Testis (tissue), 3 donors: Measurements from ENCODE around the gene PSD4. TPM values are rescaled to one million over a fixed set of nuclear protein-coding genes. Genes with fewer than 3 reads are reported as not detected.
"Not testable (repeated sequence)": the region's sequence is repeated elsewhere in the genome, so short reads cannot be mapped to it uniquely, and the experiment has no call there.

Experiments
- DNase-seq: peaks from one replicate; pipeline ENCODE4 v3.0.0-alpha.2; 2019
- H3K27ac ChIP-seq, 2 donors: fragments of 200-600 bp; sonication (generic); one replicate each; pipeline ENCODE4 v1.5.1; 2019
- H3K27me3 ChIP-seq: fragments of 200-600 bp; sonication (generic); one replicate; pipeline ENCODE4 v1.5.1; 2019
- H3K36me3 ChIP-seq: fragments of 200-600 bp; sonication (generic); one replicate; pipeline ENCODE4 v1.5.1; 2017; ENCODE audit warnings: low read depth; ENCODE audit errors: missing control alignments
- H3K4me1 ChIP-seq: fragments of 200-600 bp; sonication (generic); one replicate; pipeline ENCODE4 v1.5.1; 2019
- H3K4me3 ChIP-seq, 2 donors: fragments of 200-600 bp; sonication (generic); one replicate each; pipeline ENCODE4 v1.5.1; 2017 to 2019
- H3K9me3 ChIP-seq: fragments of 200-600 bp; sonication (generic); one replicate; pipeline ENCODE4 v1.5.1; 2017
- POLR2A ChIP-seq: fragments of 450-650 bp; IDR thresholded peaks from one replicate; pipeline ENCODE4 v1.6.1; 2017; ENCODE audit warnings: antibody characterized with exemption, mild to moderate bottlenecking, moderate library complexity
- WGBS, 2 donors: methylation state at CpG; one replicate each; pipeline ENCODE4 v1.1.5; 2018; 5-methylcytosine and 5-hydroxymethylcytosine counted together
- intact Hi-C: fragments of 100-400 bp; cut with DNase I; formaldehyde crosslinking; loops from one replicate; pipeline ENCODE4 v1.15.1; 2023; ENCODE audit warnings: low total_unique reads
- polyA plus RNA-seq: library from polyadenylated mRNA; stranded (reverse); fragments of 350-450 nt; fragmentation: Illumina TruSeq; extraction: RNeasy Lipid Tissue Mini Kit (QIAGEN cat#74804); gene quantifications from one replicate; pipeline ENCODE4 v1.2.3, GENCODE V29; 2014; ENCODE audit warnings: low read depth, low replicate concordance; ENCODE audit not compliant: insufficient read depth
- total RNA-seq, 2 donors: library from RNA; depleted of rRNA; stranded (reverse); fragments of >200 nt; gene quantifications; one replicate each; pipeline ENCODE4 v1.2.3, GENCODE V29; 2016
- TF ChIP-seq, protein P1 (sequence below), 3 experiments: fragments of 450-650 bp in 2 of 3; fragments of 200-600 bp in 1 of 3; sonication (generic) in 1 of 3; IDR thresholded peaks; one replicate each; pipeline ENCODE4 v1.5.1; 2016 to 2019; ENCODE audit warnings: antibody characterized with exemption in 3 of 3, mild to moderate bottlenecking in 2 of 3, moderate library complexity in 1 of 3

PSD4 gene
- total and polyA plus RNA-seq, 3 donors from 2014 or later: 18.7 to 35.9 (median 22.8) TPM

DNA sequence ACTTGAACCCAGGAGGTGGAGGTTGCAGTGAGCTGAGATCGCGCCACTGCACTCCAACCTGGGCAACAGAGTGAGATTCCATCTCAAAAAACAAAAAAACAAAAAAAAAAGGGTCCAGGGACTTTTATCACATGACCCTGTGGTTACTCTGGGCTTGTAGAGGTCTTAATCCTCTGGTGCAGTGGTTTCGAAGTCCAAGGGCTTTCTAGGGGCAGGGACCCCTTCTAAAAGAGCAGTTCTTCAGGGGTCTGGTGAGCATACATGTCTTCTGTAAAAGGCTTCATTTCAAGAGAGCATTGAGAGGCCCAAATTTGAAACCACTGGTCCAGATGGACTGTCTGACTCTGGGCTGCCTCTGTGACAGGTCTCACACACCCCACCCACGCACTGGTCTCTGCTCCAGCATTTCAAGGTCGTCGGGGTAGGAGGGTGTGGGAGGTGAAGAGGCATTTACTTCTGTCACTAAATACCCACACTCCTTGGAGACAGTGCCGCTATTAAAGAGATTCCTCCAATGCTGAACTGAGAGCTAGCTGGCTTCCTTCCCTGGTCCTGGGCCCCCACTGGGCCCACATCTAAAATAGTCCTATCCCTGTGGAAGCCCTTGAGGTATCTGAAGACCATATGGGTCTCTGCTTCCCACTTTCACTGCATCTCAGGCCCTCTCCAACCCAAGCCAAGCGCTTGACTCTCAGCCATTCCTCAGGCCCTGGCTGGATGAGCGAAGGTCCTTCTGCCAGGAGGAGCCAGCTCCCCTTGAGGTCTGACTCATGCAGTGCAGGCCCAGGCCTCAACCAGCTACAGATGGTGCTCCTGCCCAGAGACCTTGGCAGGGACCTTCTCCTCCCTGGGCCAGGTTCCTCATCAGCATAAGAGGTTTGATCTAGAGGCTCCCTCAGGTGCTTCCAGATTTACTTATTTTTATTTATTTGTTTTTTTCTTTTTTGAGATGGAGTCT lies 60.1 kb downstream of the PSD4 start:
- 64 to 82% methylated on average over 7 to 9 of the region's 9 CpGs for WGBS, 2 donors
- H3K4me3 ChIP-seq: no peak overlapping the region
- TF ChIP-seq, protein P1, sequence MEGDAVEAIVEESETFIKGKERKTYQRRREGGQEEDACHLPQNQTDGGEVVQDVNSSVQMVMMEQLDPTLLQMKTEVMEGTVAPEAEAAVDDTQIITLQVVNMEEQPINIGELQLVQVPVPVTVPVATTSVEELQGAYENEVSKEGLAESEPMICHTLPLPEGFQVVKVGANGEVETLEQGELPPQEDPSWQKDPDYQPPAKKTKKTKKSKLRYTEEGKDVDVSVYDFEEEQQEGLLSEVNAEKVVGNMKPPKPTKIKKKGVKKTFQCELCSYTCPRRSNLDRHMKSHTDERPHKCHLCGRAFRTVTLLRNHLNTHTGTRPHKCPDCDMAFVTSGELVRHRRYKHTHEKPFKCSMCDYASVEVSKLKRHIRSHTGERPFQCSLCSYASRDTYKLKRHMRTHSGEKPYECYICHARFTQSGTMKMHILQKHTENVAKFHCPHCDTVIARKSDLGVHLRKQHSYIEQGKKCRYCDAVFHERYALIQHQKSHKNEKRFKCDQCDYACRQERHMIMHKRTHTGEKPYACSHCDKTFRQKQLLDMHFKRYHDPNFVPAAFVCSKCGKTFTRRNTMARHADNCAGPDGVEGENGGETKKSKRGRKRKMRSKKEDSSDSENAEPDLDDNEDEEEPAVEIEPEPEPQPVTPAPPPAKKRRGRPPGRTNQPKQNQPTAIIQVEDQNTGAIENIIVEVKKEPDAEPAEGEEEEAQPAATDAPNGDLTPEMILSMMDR (IDR thresholded peaks at IDR 0.05): peak in 1 of 3 experiments; percentile 11
- TF ChIP-seq POLR2A: no peak
- no peak overlapping the region for H3K27ac ChIP-seq
- intact Hi-C loops: no loop called here
- H3K27me3 ChIP-seq: no peaks in the 10 kb centered on the region
- no peaks in the 10 kb centered on the region for H3K36me3 ChIP-seq
- DNase-seq: peak; percentile 58
- peaks cover 4% of the 10 kb centered on the region for H3K4me1 ChIP-seq
- H3K9me3 ChIP-seq: no peaks in the 10 kb centered on the region

DNA sequence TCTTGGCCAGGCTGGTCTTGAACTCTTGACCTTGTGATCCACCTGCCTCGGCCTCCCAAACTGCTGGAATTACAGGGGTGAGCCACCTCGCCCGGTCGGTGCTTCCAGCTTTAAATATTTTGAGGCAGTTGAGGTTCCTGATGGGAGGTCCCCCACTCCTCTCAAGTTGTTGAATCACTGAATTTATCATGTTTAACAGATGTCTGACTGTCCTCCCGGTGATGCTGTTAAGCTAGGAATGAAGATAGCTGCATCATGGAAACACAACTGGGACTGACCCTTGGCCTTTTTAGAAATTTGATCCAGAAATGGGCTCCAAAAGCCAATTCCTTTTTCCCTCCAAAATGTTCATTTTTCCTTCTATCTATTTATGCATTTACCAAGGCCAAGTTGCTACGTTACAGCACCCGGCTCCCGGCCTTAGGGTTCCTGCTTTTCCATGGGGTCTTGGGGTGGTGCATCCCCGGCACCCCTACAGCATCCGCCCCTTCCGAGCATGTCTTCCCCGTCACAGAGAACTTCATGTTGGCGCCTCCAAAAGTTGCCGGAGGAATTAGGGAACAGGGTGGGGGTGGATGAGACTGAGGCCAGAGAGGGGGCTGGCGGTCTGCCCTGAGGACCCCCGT lies 61.1 kb downstream of the PSD4 start:
- H3K27ac ChIP-seq: peak overlapping the region; percentile 57 to 81
- TF ChIP-seq, protein P1 (IDR thresholded peaks at IDR 0.05): no peak
- no peak for TF ChIP-seq POLR2A
- no peaks in the 10 kb centered on the region for H3K27me3 ChIP-seq
- intact Hi-C loops: no loop called here
- WGBS, 2 donors: 45 to 56% methylated on average over 16 of the region's 16 CpGs
- no peaks in the 10 kb centered on the region for H3K36me3 ChIP-seq
- peak overlapping the region; percentile 56 to 68 for H3K4me3 ChIP-seq
- peaks cover 4% of the 10 kb centered on the region for H3K4me1 ChIP-seq
- H3K9me3 ChIP-seq: no peaks in the 10 kb centered on the region
- DNase-seq: no peak

DNA sequence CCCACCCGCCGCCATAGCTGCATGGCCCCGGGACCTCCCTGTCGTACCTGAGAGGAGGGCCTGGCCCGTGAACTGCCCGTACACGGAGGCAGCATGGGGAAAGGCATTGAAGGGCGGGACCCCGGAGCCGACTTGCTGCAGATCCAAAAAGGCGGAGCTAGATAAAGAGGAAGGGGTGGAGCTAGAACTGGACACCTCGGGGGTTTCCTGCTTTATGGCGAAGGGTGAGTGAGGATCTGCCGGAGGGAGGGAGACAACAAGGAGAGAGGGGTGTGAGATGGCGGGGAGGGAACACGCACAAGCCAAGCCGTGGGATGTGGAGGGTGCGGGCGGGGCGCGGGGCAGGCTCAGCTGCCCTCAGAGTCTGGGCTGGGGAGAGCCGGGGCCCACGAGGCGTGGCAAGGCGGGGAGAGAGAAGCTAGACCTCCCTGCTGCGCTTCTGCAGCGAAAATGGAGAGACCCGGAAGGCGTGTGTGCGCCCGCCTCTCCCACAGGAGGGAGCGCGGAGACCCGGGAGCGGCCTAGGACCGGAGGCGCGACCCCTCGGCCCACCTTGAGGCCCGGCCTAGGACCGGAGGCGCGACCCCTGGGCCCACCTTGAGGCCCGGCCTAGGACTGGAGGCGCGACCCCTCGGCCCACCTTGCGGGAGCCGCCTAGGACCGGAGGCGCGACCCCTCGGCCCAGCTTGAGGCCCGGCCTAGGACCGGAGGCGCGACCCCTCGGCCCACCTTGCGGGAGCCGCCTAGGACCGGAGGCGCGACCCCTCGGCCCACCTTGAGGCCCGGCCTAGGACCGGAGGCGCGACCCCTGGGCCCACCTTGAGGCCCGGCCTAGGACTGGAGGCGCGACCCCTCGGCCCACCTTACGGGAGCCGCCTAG lies 61.8 kb downstream of the PSD4 start:
- peak; percentile 78 for DNase-seq

DNA sequence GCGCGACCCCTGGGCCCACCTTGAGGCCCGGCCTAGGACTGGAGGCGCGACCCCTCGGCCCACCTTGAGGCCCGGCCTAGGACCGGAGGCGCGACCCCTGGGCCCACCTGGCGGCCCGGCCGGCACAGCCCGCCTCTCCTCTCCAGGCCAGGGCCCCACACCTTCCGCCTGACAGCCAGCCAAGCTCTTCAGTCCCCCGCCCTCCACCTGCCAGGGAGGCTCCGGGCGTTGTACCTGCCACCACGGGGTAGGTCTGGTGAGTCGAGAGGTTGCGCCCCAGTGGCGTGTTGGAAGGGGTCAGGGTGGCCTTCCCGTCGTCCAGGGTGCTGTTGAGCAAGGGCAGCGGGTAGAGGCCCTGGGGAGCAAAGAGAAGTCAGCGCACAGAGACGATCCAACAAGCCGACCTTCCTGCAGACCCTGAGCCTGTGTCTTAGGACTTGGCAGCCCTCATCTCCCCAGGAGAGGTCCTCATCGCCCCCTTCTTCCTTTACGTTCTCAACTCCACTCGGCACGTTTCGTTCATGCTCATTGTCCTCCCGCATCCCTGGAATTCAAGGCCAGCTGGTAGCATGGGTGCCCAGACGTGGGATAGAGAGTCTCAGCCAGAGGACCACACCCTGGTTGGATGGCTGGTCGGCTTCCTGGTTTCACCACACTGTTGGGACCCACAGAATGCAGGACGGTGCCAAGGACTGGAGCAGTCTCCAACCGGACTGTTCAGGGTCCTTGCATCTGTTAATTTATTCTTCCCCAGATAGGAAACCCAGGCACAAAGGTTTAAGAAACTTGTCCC lies 62.8 kb downstream of the PSD4 start:
- 54 to 68% methylated on average over 17 to 28 of the region's 38 CpGs for WGBS, 2 donors
- no peaks in the 10 kb centered on the region for H3K36me3 ChIP-seq
- H3K4me1 ChIP-seq: peaks cover 15% of the 10 kb centered on the region
- peak overlapping the region in 1 of 2 donors; percentile 68 for H3K4me3 ChIP-seq
- DNase-seq: no peak
- no peak for TF ChIP-seq POLR2A
- TF ChIP-seq, protein P1 (IDR thresholded peaks at IDR 0.05): no peak
- peak overlapping the region in 1 of 2 donors; percentile 81 for H3K27ac ChIP-seq
- no peaks in the 10 kb centered on the region for H3K9me3 ChIP-seq
- intact Hi-C loops: no loop called here
- H3K27me3 ChIP-seq: no peaks in the 10 kb centered on the region

More for the DNA sequence above, 61.8 kb downstream of the PSD4 start:
- WGBS, 2 donors: 39 to 65% methylated on average over 22 to 61 of the region's 74 CpGs
- Histone ChIP-seq H3K4me3 (peak overlapping the region; percentile 56 to 68), H3K4me1 (peaks cover 11% of the 10 kb centered on the region), H3K27ac (peak overlapping the region; percentile 57 to 81)
- H3K27me3 ChIP-seq, intact Hi-C loops, H3K9me3 ChIP-seq, H3K36me3 ChIP-seq: not testable (repeated sequence)
